ENCODE data around the gene AGTRAP. TPM values are rescaled to one million over a fixed set of nuclear protein-coding genes. Genes with fewer than 3 reads are reported as not detected.

AGTRAP gene
- total RNA-seq, 3 donors from 2014 or later, result 6.5 to 7.8 (median 7.1) TPM

GRCh38 chr1:11752359-11753088 lies 16.6 kb downstream of the AGTRAP start:
- DNase-seq (no peak), ATAC-seq (peak in 1 of 2 donors; percentile 17)
- Mint-ChIP-seq H3K36me3 (ENCODE audit: insufficient read depth) (no peaks in the 10 kb centered on the region), H3K4me3 (no peak overlapping the region), H3K27me3 (ENCODE audit: low read depth) (no peaks in the 10 kb centered on the region), H3K4me1 (ENCODE audit: low read depth) (peaks cover 5% of the 10 kb centered on the region), H3K9me3 (no peaks in the 10 kb centered on the region)

- Mint-ChIP-seq H3K36me3 (ENCODE audit: insufficient read depth) (no peaks in the 10 kb centered on the region), H3K4me3 (no peak overlapping the region), H3K9me3 (no peaks in the 10 kb centered on the region), H3K4me1 (ENCODE audit: low read depth) (peaks cover 5% of the 10 kb centered on the region), H3K27me3 (ENCODE audit: low read depth) (no peaks in the 10 kb centered on the region)
- DNase-seq, result no peak
- no peak for ATAC-seq
These were observed 17.7 kb downstream of the AGTRAP start for GRCh38 chr1:11753555-11754208.

GRCh38 chr1:11757047-11757446 lies 21.1 kb downstream of the AGTRAP start:
- peaks cover 14% of the 10 kb centered on the region for H3K27me3 Mint-ChIP-seq (ENCODE audit: low read depth)
- DNase-seq (no peak), ATAC-seq (no peak)
- H3K4me1 Mint-ChIP-seq (ENCODE audit: low read depth), result peaks cover 2% of the 10 kb centered on the region
- no peaks in the 10 kb centered on the region for H3K36me3 Mint-ChIP-seq (ENCODE audit: insufficient read depth)
- no peak overlapping the region for H3K4me3 Mint-ChIP-seq
- no peaks in the 10 kb centered on the region for H3K9me3 Mint-ChIP-seq

- H3K27me3 Mint-ChIP-seq (ENCODE audit: low read depth), result peaks cover 29% of the 10 kb centered on the region
- peaks cover 6% of the 10 kb centered on the region for H3K4me1 Mint-ChIP-seq (ENCODE audit: low read depth)
- no peaks in the 10 kb centered on the region for H3K36me3 Mint-ChIP-seq (ENCODE audit: insufficient read depth)
- no peaks in the 10 kb centered on the region for H3K9me3 Mint-ChIP-seq
- H3K4me3 Mint-ChIP-seq, result no peak overlapping the region
- ATAC-seq (no peak), DNase-seq (no peak)
These were observed 23.9 kb downstream of the AGTRAP start for GRCh38 chr1:11759791-11760190.

- DNase-seq (no peak), ATAC-seq (no peak)
- Mint-ChIP-seq H3K9me3 (no peaks in the 10 kb centered on the region), H3K4me3 (no peak overlapping the region), H3K36me3 (ENCODE audit: insufficient read depth) (no peaks in the 10 kb centered on the region), H3K4me1 (ENCODE audit: low read depth) (peaks cover 6% of the 10 kb centered on the region), H3K27me3 (ENCODE audit: low read depth) (peaks cover 29% of the 10 kb centered on the region)
These were observed 25.3 kb downstream of the AGTRAP start for GRCh38 chr1:11761285-11761684.

- Mint-ChIP-seq H3K4me3 (no peak within 1 kb of the TSS), H3K27me3 (ENCODE audit: low read depth) (peaks cover 30% of the 10 kb centered on the region), H3K36me3 (ENCODE audit: insufficient read depth) (no peaks in the 10 kb centered on the region), H3K9me3 (no peaks in the 10 kb centered on the region), H3K4me1 (ENCODE audit: low read depth) (peaks cover 6% of the 10 kb centered on the region)
- no peak for DNase-seq
- ATAC-seq, result peak; percentile 78 to 85
These were observed 26.1 kb downstream of the AGTRAP start, which contains the start of gene C1orf167 for GRCh38 chr1:11761988-11762406. Gene C1orf167 (plus strand): TSS chr1:11762193. CDS start chr1:11764401, 2,208 bp downstream.

GRCh38 chr1:11764115-11764514 lies 28.2 kb downstream of the AGTRAP start:
- H3K27me3 Mint-ChIP-seq (ENCODE audit: low read depth), result peaks cover 30% of the 10 kb centered on the region
- ATAC-seq (no peak), DNase-seq (no peak)
- H3K9me3 Mint-ChIP-seq, result no peaks in the 10 kb centered on the region
- H3K36me3 Mint-ChIP-seq (ENCODE audit: insufficient read depth), result no peaks in the 10 kb centered on the region
- H3K4me3 Mint-ChIP-seq, result no peak overlapping the region
- peaks cover 6% of the 10 kb centered on the region for H3K4me1 Mint-ChIP-seq (ENCODE audit: low read depth)

GRCh38 chr1:11764519-11764918 lies 28.6 kb downstream of the AGTRAP start:
- H3K4me3 Mint-ChIP-seq, result no peak overlapping the region
- no peaks in the 10 kb centered on the region for H3K36me3 Mint-ChIP-seq (ENCODE audit: insufficient read depth)
- H3K9me3 Mint-ChIP-seq, result no peaks in the 10 kb centered on the region
- H3K27me3 Mint-ChIP-seq (ENCODE audit: low read depth), result peaks cover 30% of the 10 kb centered on the region
- DNase-seq (no peak), ATAC-seq (no peak)
- H3K4me1 Mint-ChIP-seq (ENCODE audit: low read depth), result peaks cover 6% of the 10 kb centered on the region

GRCh38 chr1:11765661-11766428 lies 29.9 kb downstream of the AGTRAP start:
- Mint-ChIP-seq H3K27me3 (ENCODE audit: low read depth) (peaks cover 27% of the 10 kb centered on the region), H3K4me3 (no peak overlapping the region), H3K9me3 (no peaks in the 10 kb centered on the region), H3K36me3 (ENCODE audit: insufficient read depth) (no peaks in the 10 kb centered on the region), H3K4me1 (ENCODE audit: low read depth) (peaks cover 6% of the 10 kb centered on the region)
- ATAC-seq (no peak), DNase-seq (no peak)

GRCh38 chr1:11766429-11766776 lies 30.5 kb downstream of the AGTRAP start:
- ATAC-seq (no peak), DNase-seq (no peak)
- peaks cover 22% of the 10 kb centered on the region for H3K27me3 Mint-ChIP-seq (ENCODE audit: low read depth)
- H3K36me3 Mint-ChIP-seq (ENCODE audit: insufficient read depth), result no peaks in the 10 kb centered on the region
- no peaks in the 10 kb centered on the region for H3K9me3 Mint-ChIP-seq
- H3K4me3 Mint-ChIP-seq, result no peak overlapping the region
- H3K4me1 Mint-ChIP-seq (ENCODE audit: low read depth), result peaks cover 4% of the 10 kb centered on the region

GRCh38 chr1:11767922-11768704 lies 32.2 kb downstream of the AGTRAP start:
- Mint-ChIP-seq H3K4me3 (no peak overlapping the region), H3K27me3 (ENCODE audit: low read depth) (peaks cover 9% of the 10 kb centered on the region), H3K36me3 (ENCODE audit: insufficient read depth) (no peaks in the 10 kb centered on the region), H3K4me1 (ENCODE audit: low read depth) (no peaks in the 10 kb centered on the region), H3K9me3 (no peaks in the 10 kb centered on the region)
- DNase-seq, result no peak
- ATAC-seq, result no peak

- H3K36me3 Mint-ChIP-seq (ENCODE audit: insufficient read depth), result no peaks in the 10 kb centered on the region
- H3K27me3 Mint-ChIP-seq (ENCODE audit: low read depth), result peaks cover 5% of the 10 kb centered on the region
- H3K9me3 Mint-ChIP-seq, result no peaks in the 10 kb centered on the region
- ATAC-seq, result no peak
- H3K4me1 Mint-ChIP-seq (ENCODE audit: low read depth), result no peaks in the 10 kb centered on the region
- no peak for DNase-seq
- H3K4me3 Mint-ChIP-seq, result no peak overlapping the region
These were observed 32.9 kb downstream of the AGTRAP start for GRCh38 chr1:11768821-11769220.

GRCh38 chr1:11769274-11769673 lies 33.3 kb downstream of the AGTRAP start:
- ATAC-seq (no peak), DNase-seq (no peak)
- no peak overlapping the region for H3K4me3 Mint-ChIP-seq
- H3K36me3 Mint-ChIP-seq (ENCODE audit: insufficient read depth), result no peaks in the 10 kb centered on the region
- H3K27me3 Mint-ChIP-seq (ENCODE audit: low read depth), result peaks cover 3% of the 10 kb centered on the region
- H3K9me3 Mint-ChIP-seq, result no peaks in the 10 kb centered on the region
- H3K4me1 Mint-ChIP-seq (ENCODE audit: low read depth), result no peaks in the 10 kb centered on the region

- Mint-ChIP-seq H3K4me3 (no peak overlapping the region), H3K9me3 (no peaks in the 10 kb centered on the region), H3K4me1 (ENCODE audit: low read depth) (no peaks in the 10 kb centered on the region), H3K27me3 (ENCODE audit: low read depth) (peaks cover 3% of the 10 kb centered on the region), H3K36me3 (ENCODE audit: insufficient read depth) (no peaks in the 10 kb centered on the region)
- ATAC-seq, result no peak
- DNase-seq, result no peak
These were observed 34.1 kb downstream of the AGTRAP start for GRCh38 chr1:11770011-11770410.

Data from activated T-cell treated with anti-CD3 and anti-CD28 coated beads, Interleukin-2, amount 50 U/mL, for 4 hours (primary cell).